Gastrocnemius medialis (tissue), 4 donors: ENCODE data around the gene TBX21. TPM values are rescaled to one million over a fixed set of nuclear protein-coding genes. Genes with fewer than 3 reads are reported as not detected.
"Not testable (repeated sequence)": the region's sequence is repeated elsewhere in the genome, so short reads cannot be mapped to it uniquely, and the experiment has no call there.

Source experiments
- ATAC-seq, 2 donors: fragments of 150-250 bp; one replicate each; pipeline ENCODE4 v1.9.1; 2016
- DNase-seq, 2 donors: peaks; one replicate each; pipeline ENCODE4 v3.0.0-alpha.2; 2019
- H3K27ac ChIP-seq, 4 donors: fragments of 200-600 bp; sonication (generic); 1 replicate in 1 of 4; 2 replicates in 3 of 4; pipeline ENCODE4 v1.5.1; 2016 to 2018; ENCODE audit warnings: mild to moderate bottlenecking in 2 of 4, moderate library complexity in 1 of 4
- H3K27me3 ChIP-seq, 3 donors: fragments of 200-600 bp; sonication (generic) in 2 of 3; 1 replicate in 1 of 3; 2 replicates in 2 of 3; pipeline versions ENCODE4 v1.5.1 to v1.6.0; 2016 to 2019; ENCODE audit warnings: mild to moderate bottlenecking in 1 of 3, moderate library complexity in 1 of 3
- H3K36me3 ChIP-seq, 2 donors: fragments of 200-600 bp; sonication (generic) in 1 of 2; one replicate each; pipeline ENCODE4 v1.5.1; 2017 to 2018
- H3K4me1 ChIP-seq, 2 donors: fragments of 200-600 bp; sonication (generic) in 1 of 2; one replicate each; pipeline ENCODE4 v1.5.1; 2016 to 2017; ENCODE audit warnings: mild to moderate bottlenecking in 2 of 2
- H3K4me3 ChIP-seq, 4 donors: fragments of 200-600 bp; sonication (generic) in 3 of 4; 1 replicate in 1 of 4; 2 replicates in 3 of 4; pipeline ENCODE4 v1.5.1; 2016 to 2019; ENCODE audit warnings: mild to moderate bottlenecking in 2 of 4
- H3K9me3 ChIP-seq, 3 donors: fragments of 200-600 bp; sonication (generic) in 2 of 3; 1 replicate in 1 of 3; 2 replicates in 2 of 3; pipeline ENCODE4 v1.5.1; 2016 to 2019
- CTCF ChIP-seq, 5 experiments: fragments of 450-650 bp in 3 of 5; fragments of 200-600 bp in 2 of 5; sonication (generic) in 2 of 5; IDR thresholded peaks in 4 of 5; conservative IDR thresholded peaks in 1 of 5; 1 replicate in 4 of 5; 2 replicates in 1 of 5; pipeline ENCODE4 v1.5.1; 2016 to 2019; ENCODE audit warnings: antibody characterized with exemption in 5 of 5, mild to moderate bottlenecking in 3 of 5, moderate library complexity in 3 of 5
- POLR2A ChIP-seq, 2 donors: fragments of 450-650 bp; IDR thresholded peaks; one replicate each; pipeline ENCODE4 v1.6.1; 2017; ENCODE audit warnings: antibody characterized with exemption in 2 of 2, mild to moderate bottlenecking in 2 of 2, moderate library complexity in 2 of 2
- in situ Hi-C, 4 donors: fragments of 200-750 bp; cut with MboI; loops; one replicate each; pipeline versions ENCODE4 v1.15.0 to v1.8.0; 2017; ENCODE audit warnings: low sequenced_read_pairs in 4 of 4
- intact Hi-C: fragments of 100-400 bp; cut with DNase I; formaldehyde crosslinking; loops from one replicate; pipeline ENCODE4 v1.15.1; 2023; ENCODE audit warnings: low total_unique reads
- total RNA-seq, 4 donors: library from RNA; depleted of rRNA; stranded (reverse); fragments of >200 nt; gene quantifications; one replicate each; pipeline versions ENCODE4 v1.1.0 to v1.2.3, GENCODE V29; 2016

The TBX21 gene
- total RNA-seq, 4 donors from 2014 or later = 0.98 to 3.3 TPM; not detected in 2

DNA sequence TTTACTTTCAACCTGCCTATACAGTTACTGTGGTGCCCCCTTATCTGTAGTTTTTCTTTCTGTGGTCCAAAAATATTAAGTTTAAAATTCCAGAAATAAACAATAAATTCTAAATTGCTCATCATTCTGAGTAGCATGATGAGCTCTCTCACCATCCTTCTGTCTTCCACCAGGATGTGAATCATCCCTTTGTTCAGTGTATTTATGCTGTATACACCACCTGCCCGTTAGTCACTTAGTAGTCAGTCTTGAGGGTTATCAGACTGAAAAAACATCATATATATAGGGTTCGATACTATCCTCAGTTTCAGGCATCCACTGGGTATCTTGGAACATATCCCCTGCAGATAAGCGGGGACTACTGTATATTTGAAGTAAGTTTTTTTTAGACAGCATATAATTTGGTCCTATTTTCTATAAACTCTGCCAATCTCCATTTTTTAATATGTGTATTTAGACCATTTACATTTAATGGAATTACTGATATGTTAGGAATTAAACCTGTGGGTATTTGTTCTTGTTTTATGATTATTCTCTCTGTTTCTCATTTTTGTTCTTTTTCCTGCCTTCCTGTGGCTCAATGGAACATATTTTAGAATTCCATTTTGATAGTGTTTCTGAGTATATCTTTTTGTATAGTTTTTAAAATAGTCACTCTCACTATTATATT, 31.0 kb downstream of the TBX21 start:
- Histone ChIP-seq H3K27me3 (peaks cover 3 to 13% (median 7%) of the 10 kb centered on the region in 3 donors), H3K27ac (no peak overlapping the region), H3K4me3 (no peak overlapping the region), H3K4me1 (no peaks in the 10 kb centered on the region), H3K9me3 (no peaks in the 10 kb centered on the region), H3K36me3 (no peaks in the 10 kb centered on the region)
- in situ Hi-C loops (no loop called here), intact Hi-C loops (no loop called here)
- DNase-seq (no peak), ATAC-seq (no peak)
- TF ChIP-seq CTCF (IDR thresholded peaks at IDR 0.05 in 4 of 5, conservative IDR thresholded peaks at IDR 0.05 in 1 of 5) = no peak
- TF ChIP-seq POLR2A (IDR thresholded peaks at IDR 0.05) = no peak

DNA sequence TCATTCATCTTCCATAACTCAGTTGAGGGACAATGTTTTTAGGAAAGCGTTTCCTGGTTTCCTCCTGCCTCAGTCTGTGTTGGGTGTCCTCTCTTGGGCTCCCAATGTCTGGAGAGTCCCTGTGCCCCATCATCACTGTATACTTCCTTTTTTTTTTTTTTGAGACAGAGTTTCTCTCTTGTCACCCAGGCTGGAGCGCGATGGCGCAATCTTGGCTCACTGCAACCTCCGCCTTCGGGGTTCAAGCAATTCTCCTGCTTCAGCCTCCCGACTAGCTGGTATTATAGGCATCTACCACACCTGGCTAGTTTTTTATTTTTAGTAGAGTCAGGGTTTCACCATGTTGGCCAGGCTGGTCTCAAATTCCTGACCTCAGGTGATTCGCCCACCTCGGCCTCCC, 40.6 kb downstream of the TBX21 start:
- in situ Hi-C loops, intact Hi-C loops, ATAC-seq, H3K36me3 ChIP-seq, H3K4me1 ChIP-seq, H3K4me3 ChIP-seq, DNase-seq, H3K27ac ChIP-seq, H3K9me3 ChIP-seq: not testable (repeated sequence)
- H3K27me3 ChIP-seq = peaks cover 27 to 35% (median 35%) of the 10 kb centered on the region in 3 donors

DNA sequence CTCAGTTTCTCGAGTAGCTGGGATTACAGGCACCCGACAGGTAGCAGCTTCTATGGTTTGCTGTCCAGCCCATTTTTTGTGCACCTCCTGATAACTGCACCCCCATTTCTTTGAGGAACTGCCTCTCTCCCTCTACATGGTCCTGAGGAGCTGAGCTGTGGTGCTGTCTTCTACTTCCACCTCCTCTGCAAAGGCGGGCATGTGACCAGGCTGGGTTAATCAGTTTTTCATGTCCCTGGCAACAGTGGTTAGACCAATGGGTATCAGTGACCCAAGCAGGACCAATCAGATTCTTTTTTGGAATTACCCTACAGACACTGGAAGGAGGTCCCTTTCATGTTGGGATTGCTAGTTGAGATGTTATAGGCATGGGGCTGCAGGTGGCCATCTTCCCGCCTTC, 41.3 kb downstream of the TBX21 start:
- DNase-seq = no peak
- no peak for ATAC-seq
- no peak overlapping the region for H3K27ac ChIP-seq
- intact Hi-C loops (no loop called here), in situ Hi-C loops (no loop called here)
- no peak for TF ChIP-seq POLR2A (IDR thresholded peaks at IDR 0.05)
- TF ChIP-seq CTCF (IDR thresholded peaks at IDR 0.05 in 4 of 5, conservative IDR thresholded peaks at IDR 0.05 in 1 of 5) = no peak
- H3K9me3 ChIP-seq = no peaks in the 10 kb centered on the region
- H3K4me1 ChIP-seq = no peaks in the 10 kb centered on the region
- H3K4me3 ChIP-seq = no peak overlapping the region
- H3K27me3 ChIP-seq = peaks cover 27 to 35% (median 35%) of the 10 kb centered on the region in 3 donors
- H3K36me3 ChIP-seq = no peaks in the 10 kb centered on the region

- intact Hi-C loops = no loop called here
- H3K36me3 ChIP-seq = no peaks in the 10 kb centered on the region
- DNase-seq = no peak
- H3K9me3 ChIP-seq = no peaks in the 10 kb centered on the region
- in situ Hi-C loops = loop anchor here in 1 of 4 donors (25.0 kb wide), 1 partner anchor 113 kb away; no protein-coding TSS in a partner anchor
- H3K27me3 ChIP-seq = peaks cover 27 to 35% (median 35%) of the 10 kb centered on the region in 3 donors
- no peak overlapping the region for H3K27ac ChIP-seq
- H3K4me3 ChIP-seq = no peak overlapping the region
- H3K4me1 ChIP-seq = no peaks in the 10 kb centered on the region
- TF ChIP-seq POLR2A (IDR thresholded peaks at IDR 0.05) (no peak), CTCF (IDR thresholded peaks at IDR 0.05 in 4 of 5, conservative IDR thresholded peaks at IDR 0.05 in 1 of 5) (no peak)
- no peak for ATAC-seq
Observed at GRCh38 chr17:47774987-47775580, 42.0 kb downstream of the TBX21 start.

DNA sequence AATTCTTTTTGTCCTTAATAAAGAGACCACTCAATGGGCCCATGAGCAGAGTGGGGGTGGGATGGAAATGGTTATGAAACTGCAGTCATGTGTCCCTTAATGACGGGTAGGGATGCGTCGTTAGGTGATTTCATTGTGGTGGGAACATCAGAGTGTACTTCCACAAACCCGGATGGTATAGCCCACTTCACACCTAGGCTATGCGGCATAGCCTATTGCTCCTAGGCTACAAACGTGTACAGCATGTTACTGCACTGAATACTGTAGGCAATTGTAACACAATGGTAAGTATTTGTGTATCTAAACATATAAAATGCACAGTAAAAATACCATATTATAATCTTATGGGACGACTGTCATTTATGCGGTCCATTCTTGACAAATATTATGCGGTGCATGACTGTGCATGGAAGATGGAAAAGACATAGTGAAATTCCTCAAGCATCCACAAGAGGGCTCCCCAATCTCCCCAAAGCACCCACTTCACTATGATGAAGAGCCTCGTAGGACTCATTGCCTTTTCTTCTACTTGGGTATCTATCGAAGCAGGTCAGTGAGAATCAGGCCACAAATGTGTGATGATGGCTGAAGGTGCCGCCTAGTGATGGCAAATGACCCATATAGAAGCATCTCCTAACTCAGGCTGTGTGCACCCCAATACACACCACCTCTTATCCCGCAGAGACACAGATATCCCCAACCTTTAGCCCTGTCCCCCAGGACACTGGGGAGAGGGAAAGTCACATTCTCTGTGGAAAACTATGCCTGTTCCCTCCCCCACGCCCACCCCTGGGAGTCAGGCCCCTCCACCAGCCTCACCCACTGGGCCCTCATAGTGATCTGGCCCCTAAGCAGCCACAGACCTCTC, 43.5 kb downstream of the TBX21 start:
- intact Hi-C loops (no loop called here), in situ Hi-C loops (loop anchor here in 1 of 4 donors (25.0 kb wide), 1 partner anchor 114 kb away; no protein-coding TSS in a partner anchor)
- ATAC-seq = peak; percentile 58 to 62
- H3K4me1 ChIP-seq = no peaks in the 10 kb centered on the region
- H3K27me3 ChIP-seq = peaks cover 27 to 35% (median 35%) of the 10 kb centered on the region in 3 donors
- TF ChIP-seq CTCF (IDR thresholded peaks at IDR 0.05 in 4 of 5, conservative IDR thresholded peaks at IDR 0.05 in 1 of 5) (peak in 4 of 5 experiments; percentile 36 to 58 (median 52)), POLR2A (IDR thresholded peaks at IDR 0.05) (no peak)
- no peak overlapping the region for H3K27ac ChIP-seq
- no peaks in the 10 kb centered on the region for H3K9me3 ChIP-seq
- no peak for DNase-seq
- H3K36me3 ChIP-seq = no peaks in the 10 kb centered on the region
- H3K4me3 ChIP-seq = no peak overlapping the region
